HG03439 (cell line): ENCODE results near the gene CD37.
"Not testable (repeated sequence)": the region's sequence is repeated elsewhere in the genome, so short reads cannot be mapped to it uniquely, and the experiment has no call there.

Experiments used
- ATAC-seq: cut with Tn5 transposase; IDR thresholded peaks from one replicate; pipeline ENCODE4 v1.9.1; 2021; ENCODE audit warnings: mild to moderate bottlenecking, moderate library complexity; ENCODE audit not compliant: unreplicated experiment

CD37 gene

DNA sequence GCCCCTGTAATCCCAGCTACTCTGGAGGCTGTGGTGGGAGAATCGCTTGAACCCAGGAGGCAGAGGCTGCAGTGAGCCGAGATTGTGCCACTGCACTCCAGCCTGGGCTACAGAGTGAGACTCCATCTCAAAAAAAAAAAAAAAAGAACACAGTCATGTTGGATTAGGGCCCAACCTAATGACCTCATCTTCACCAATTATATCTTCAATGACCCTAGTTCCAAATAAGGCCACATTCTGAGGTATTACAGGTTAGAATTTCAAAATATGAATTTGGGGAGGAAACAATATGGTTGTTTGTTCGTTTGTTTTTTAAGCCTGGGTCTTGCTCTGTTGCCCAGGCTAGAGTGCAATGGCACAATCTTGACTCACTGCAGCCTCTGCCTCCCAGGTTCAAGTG is 38.0 kb downstream of the CD37 start:
- not testable (repeated sequence) for ATAC-seq

DNA sequence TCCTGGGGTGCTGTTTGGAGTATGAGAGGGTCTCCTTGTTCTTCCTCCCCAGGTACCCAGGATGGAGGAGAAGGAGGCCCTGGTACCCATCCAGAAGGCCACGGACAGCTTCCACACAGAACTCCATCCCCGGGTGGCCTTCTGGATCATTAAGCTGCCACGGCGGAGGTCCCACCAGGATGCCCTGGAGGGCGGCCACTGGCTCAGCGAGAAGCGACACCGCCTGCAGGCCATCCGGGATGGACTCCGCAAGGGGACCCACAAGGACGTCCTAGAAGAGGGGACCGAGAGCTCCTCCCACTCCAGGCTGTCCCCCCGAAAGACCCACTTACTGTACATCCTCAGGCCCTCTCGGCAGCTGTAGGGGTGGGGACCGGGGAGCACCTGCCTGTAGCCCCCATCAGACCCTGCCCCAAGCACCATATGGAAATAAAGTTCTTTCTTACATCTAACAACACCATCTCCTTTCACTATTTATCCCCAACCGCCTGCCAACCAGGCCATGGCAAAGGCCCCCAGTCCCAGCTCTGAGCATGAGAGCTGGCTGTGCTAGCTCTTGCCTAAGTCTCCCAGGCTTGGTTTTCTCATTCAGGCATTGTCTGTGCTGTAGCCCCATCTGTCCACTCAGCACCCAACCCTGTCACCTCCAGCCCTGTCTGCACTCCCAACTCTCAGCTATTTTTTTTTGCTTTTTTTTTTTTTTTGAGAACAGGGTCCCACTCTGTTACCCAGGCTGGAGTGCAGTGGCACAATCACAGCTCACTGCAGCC is 39.6 kb downstream of the CD37 start:
- no peak for ATAC-seq

- no peak for ATAC-seq
Observed at GRCh38 chr19:49378512-49378911, 43.3 kb downstream of the CD37 start.

GRCh38 chr19:49380391-49380790 is 45.2 kb downstream of the CD37 start:
- no peak for ATAC-seq

GRCh38 chr19:49382639-49383038 is 47.4 kb downstream of the CD37 start:
- no peak for ATAC-seq

DNA sequence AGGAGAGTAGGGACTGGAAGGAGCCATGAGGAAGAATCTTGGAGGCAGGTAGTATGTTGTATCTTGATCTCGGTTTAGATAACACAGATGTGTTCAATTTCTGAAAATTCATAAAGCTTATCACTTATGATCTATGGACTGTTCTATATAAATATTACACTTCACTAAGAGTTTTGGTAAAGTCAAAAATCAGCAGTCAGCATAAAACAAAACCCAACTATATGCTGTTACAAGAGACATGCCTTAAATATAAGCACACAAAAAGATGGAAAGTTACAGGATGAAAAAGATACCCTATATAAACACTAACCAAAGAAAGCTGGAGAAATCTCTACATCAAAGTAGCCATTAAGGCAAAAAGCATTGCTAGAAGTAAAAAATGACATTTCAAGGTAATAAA is 48.4 kb downstream of the CD37 start:
- no peak for ATAC-seq

DNA sequence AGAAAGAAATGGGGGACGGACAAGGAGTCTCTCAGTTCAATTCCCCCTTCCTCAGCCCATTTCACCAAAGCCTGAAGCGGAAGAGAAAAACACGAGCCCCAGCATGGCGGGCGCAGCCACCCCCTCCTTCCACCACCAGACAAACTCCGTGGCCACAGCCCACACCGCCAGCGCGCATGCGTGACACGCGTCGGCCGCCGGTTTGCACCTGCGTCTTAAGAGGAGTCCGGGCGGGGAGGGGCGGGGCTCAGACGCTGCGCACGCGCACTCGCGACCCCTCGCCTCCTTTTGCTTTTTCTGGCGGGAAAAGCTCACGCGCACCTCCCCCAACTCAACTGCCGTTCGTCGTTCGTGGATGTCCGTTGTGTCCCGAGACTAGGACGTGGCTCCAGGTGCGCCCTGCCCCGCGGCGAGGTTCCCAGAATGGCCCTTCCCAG is 52.7 kb downstream of the CD37 start, which contains the start of gene KASH5:
KASH5 (plus strand) TSS at position 314 of the 437 bp plus-strand sequence. CDS start 2,635 bp downstream, outside the sequence.
- no peak for ATAC-seq

- no peak for ATAC-seq
Observed at GRCh38 chr19:49389406-49389805, 54.2 kb downstream of the CD37 start.
